Kidney (tissue), 14 donors: ENCODE measurements around the gene RER1. TPM values are rescaled to one million over a fixed set of nuclear protein-coding genes. Genes with fewer than 3 reads are reported as not detected.

Experiments used
- DNase-seq, 5 donors: peaks; one replicate each; pipeline ENCODE4 v3.0.0-alpha.2; 2013 to 2020
- FAIRE-seq: peaks from 2 replicates; lab custom pipeline; 2012; peaks lifted over from hg19 to GRCh38; lab: Jason Lieb, UNC
- H3K27ac ChIP-seq, 2 donors: one replicate each; pipeline ENCODE4 v1.7.0; 2013; ENCODE audit warnings: low read depth in 2 of 2, low read length in 2 of 2, inconsistent platforms in 1 of 2
- H3K27me3 ChIP-seq: one replicate; pipeline ENCODE4 v1.7.1; 2013; ENCODE audit warnings: low read length, inconsistent platforms; ENCODE audit not compliant: control insufficient read depth, insufficient read depth
- H3K36me3 ChIP-seq, 3 donors: one replicate each; pipeline versions ENCODE4 v1.7.0 to v1.7.1; 2013; ENCODE audit warnings: low read length in 3 of 3, control low read depth in 1 of 3, inconsistent platforms in 1 of 3; ENCODE audit not compliant: insufficient read depth in 3 of 3, control insufficient read depth in 2 of 3
- H3K4me1 ChIP-seq, 3 donors: one replicate each; pipeline versions ENCODE4 v1.7.0 to v1.7.1; 2013; ENCODE audit warnings: low read length in 3 of 3, inconsistent platforms in 1 of 3, low read depth in 1 of 3; ENCODE audit not compliant: control insufficient read depth in 2 of 3, insufficient read depth in 2 of 3
- H3K4me3 ChIP-seq, 3 donors: one replicate each; pipeline versions ENCODE4 v1.7.0 to v1.8.1; 2013; ENCODE audit warnings: low read length in 3 of 3, control low read depth in 1 of 3, inconsistent platforms in 1 of 3
- H3K9ac ChIP-seq, 3 donors: one replicate each; pipeline versions ENCODE4 v1.7.0 to v1.7.1; 2013; ENCODE audit warnings: low read length in 3 of 3, control low read depth in 1 of 3, inconsistent platforms in 1 of 3
- H3K9me3 ChIP-seq, 3 donors: one replicate each; pipeline versions ENCODE4 v1.7.0 to v1.7.1; 2013; ENCODE audit warnings: low read length in 3 of 3, control low read depth in 1 of 3, inconsistent platforms in 1 of 3; ENCODE audit not compliant: control insufficient read depth in 2 of 3, insufficient read depth in 1 of 3
- intact Hi-C: fragments of 100-400 bp; cut with DNase I; formaldehyde crosslinking; loops from one replicate; pipeline ENCODE4 v1.11.1; 2022
- polyA plus RNA-seq: library from polyadenylated mRNA; stranded (reverse); fragments of 350-450 nt; fragmentation: Illumina TruSeq; extraction: RNeasy Lipid Tissue Mini Kit (QIAGEN cat#74804); gene quantifications from one replicate; pipeline ENCODE4 v1.2.3, GENCODE V29; 2014; ENCODE audit warnings: low read depth, low replicate concordance; ENCODE audit not compliant: insufficient read depth
- total RNA-seq: library from RNA; stranded (reverse); fragmentation: NEBNext Ultra II Directional; extraction: Animal tissue kit (Norgen Biotek cat#: 25700); gene quantifications from one replicate; pipeline ENCODE4 v1.2.1, GENCODE V29; 2021
- TF ChIP-seq, protein P1 (sequence below): IDR thresholded peaks from 3 replicates; pipeline ENCODE4 v1.5.1; 2012; ENCODE audit warnings: mild to moderate bottlenecking, moderate library complexity, borderline replicate concordance; ENCODE audit not compliant: insufficient read depth; ENCODE audit errors: extremely low read depth
- donor health status: control.
- donor health status: control.
- donor health status: control.
- donor health status: control.
- donor health status: control.
- donor health status: DM: yes; HTN: yes; CAD: no.
- donor health status: Normal renal cell carcinoma (clear cell type).

Gene RER1
- total and polyA plus RNA-seq, 2 donors from 2014 or later = 158 to 162 TPM

DNA sequence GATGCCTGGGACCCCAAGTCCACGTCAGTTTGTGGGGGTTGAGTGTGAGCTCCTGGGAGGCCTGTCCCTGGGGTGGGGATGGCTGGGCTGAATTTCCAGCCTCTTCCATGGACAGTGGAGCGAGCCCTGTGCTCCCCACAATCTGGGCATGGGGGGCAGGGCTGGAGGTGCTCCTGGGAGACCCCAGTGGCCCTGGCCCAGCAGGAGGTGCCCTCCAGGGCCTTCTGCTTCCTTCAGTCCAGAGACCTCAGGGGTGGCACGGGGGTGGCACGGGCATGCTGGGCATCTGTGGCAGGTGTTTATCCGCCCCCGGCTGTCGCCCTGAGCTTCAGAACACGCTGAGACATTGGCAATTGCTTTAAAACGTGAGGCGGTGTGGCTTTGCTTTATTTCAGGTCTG is 41.1 kb upstream of the RER1 start:
- no peaks in the 10 kb centered on the region for H3K36me3 ChIP-seq
- peak in 2 of 5 donors; percentile 30 to 51 for DNase-seq
- H3K9me3 ChIP-seq = no peaks in the 10 kb centered on the region
- no peak overlapping the region for H3K4me3 ChIP-seq
- no peak overlapping the region for H3K9ac ChIP-seq
- FAIRE-seq = no peak
- no peak overlapping the region for H3K27ac ChIP-seq
- H3K4me1 ChIP-seq = peaks cover 0 to 2% (median 0%) of the 10 kb centered on the region in 3 donors
- TF ChIP-seq, protein P1, sequence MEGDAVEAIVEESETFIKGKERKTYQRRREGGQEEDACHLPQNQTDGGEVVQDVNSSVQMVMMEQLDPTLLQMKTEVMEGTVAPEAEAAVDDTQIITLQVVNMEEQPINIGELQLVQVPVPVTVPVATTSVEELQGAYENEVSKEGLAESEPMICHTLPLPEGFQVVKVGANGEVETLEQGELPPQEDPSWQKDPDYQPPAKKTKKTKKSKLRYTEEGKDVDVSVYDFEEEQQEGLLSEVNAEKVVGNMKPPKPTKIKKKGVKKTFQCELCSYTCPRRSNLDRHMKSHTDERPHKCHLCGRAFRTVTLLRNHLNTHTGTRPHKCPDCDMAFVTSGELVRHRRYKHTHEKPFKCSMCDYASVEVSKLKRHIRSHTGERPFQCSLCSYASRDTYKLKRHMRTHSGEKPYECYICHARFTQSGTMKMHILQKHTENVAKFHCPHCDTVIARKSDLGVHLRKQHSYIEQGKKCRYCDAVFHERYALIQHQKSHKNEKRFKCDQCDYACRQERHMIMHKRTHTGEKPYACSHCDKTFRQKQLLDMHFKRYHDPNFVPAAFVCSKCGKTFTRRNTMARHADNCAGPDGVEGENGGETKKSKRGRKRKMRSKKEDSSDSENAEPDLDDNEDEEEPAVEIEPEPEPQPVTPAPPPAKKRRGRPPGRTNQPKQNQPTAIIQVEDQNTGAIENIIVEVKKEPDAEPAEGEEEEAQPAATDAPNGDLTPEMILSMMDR = no peak
- no peaks in the 10 kb centered on the region for H3K27me3 ChIP-seq
- intact Hi-C loops = no loop called here

DNA sequence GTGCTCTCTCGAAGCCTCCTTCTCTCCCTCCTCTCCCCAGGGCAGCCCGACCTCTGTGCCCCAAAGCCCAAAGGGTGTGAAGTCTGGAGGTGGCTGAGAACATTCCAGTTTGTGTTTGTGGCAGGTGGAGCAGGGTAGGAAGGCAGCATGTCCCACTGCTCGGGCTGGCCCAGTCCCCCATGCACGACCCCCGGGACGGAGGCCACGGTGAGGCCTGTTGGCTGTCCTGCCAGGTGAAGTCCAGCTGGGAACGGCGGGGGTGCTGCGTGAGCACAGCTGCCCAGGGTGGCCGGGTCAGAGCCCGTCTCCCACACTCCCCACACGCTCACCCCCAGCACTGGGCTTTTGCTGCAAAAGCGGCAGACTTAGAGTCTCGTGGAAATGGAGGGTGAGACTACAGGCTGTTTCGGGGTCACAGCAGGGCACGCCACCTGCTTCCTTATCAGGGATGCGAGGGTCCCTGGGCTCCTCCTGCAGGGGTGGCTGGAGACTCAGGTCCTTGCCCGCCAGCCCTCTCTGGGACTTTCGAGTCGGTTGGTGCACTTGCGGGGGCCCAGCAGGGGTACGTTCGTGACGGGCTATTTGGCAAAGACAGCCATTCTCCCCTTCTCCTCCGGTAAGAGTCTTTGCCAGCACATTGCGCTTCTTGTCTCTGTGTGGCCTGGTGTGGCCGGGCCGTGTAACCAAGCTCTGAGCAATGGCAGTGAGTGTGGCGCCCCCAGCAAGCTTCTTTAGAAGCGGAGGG is 40.6 kb upstream of the RER1 start:
- TF ChIP-seq, protein P1 = no peak
- Histone ChIP-seq H3K9me3 (no peaks in the 10 kb centered on the region), H3K4me1 (peaks cover 0 to 2% (median 0%) of the 10 kb centered on the region in 3 donors), H3K9ac (no peak overlapping the region), H3K36me3 (no peaks in the 10 kb centered on the region), H3K27ac (no peak overlapping the region), H3K4me3 (no peak overlapping the region), H3K27me3 (no peaks in the 10 kb centered on the region)
- peak in 2 of 5 donors; percentile 42 to 66 for DNase-seq
- intact Hi-C loops = no loop called here
- FAIRE-seq = no peak

DNA sequence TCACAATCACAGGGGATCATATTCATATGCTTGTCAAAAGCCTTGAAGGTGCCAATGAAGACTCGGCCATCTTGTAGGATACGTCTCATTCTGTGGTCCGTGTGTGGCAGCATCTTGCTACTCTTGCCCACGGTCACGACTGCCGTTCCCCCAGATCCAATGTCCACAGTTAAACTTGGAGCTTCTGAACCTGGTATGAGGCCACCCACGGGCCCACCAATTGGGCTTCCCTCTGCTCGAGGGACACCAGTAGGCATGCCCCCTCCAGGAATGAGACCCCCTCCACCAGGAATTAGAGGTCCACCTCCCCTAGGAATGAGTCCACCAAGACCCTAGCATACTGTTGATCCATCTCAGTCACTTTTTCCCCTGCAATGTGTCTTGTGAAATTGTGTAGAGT is 39.9 kb upstream of the RER1 start:
- FAIRE-seq (no peak), DNase-seq (peak in 2 of 5 donors; percentile 18 to 35)
- Histone ChIP-seq H3K4me3 (no peak overlapping the region), H3K4me1 (peaks cover 0 to 2% (median 0%) of the 10 kb centered on the region in 3 donors), H3K36me3 (no peaks in the 10 kb centered on the region), H3K27me3 (no peaks in the 10 kb centered on the region), H3K9me3 (no peaks in the 10 kb centered on the region), H3K27ac (no peak overlapping the region), H3K9ac (no peak overlapping the region)
- intact Hi-C loops = no loop called here
- TF ChIP-seq, protein P1 = no peak
